Thyroid gland (tissue), 4 donors: ENCODE results near the gene MYLK4.

Experiments
- CTCF ChIP-seq, 6 experiments: fragments of 200-600 bp in 3 of 6; fragments of 450-650 bp in 3 of 6; sonication (generic) in 3 of 6; IDR thresholded peaks; one replicate each; pipeline ENCODE4 v1.5.1; 2016 to 2019; ENCODE audit warnings: antibody characterized with exemption in 6 of 6, mild to moderate bottlenecking in 2 of 6, inconsistent platforms in 1 of 6, moderate library complexity in 1 of 6
- POLR2A ChIP-seq, 2 donors: fragments of 450-650 bp; IDR thresholded peaks; one replicate each; pipeline ENCODE4 v1.6.1; 2017; ENCODE audit warnings: antibody characterized with exemption in 2 of 2, mild to moderate bottlenecking in 2 of 2, moderate library complexity in 1 of 2

- TF ChIP-seq CTCF (IDR thresholded peaks at IDR 0.05) (no peak), POLR2A (IDR thresholded peaks at IDR 0.05) (no peak)
These were observed 31.6 kb downstream of the MYLK4 start for GRCh38 chr6:2719093-2719455.
